Right lobe of liver (tissue), 6 donors: Measurements from ENCODE around the gene RHOU. TPM values are rescaled to one million over a fixed set of nuclear protein-coding genes. Genes with fewer than 3 reads are reported as not detected.
A peak's percentile ranks its signal among the peaks of the same experiment; 100 is the strongest.

Experiments
- ATAC-seq, 4 donors: fragments of 200-7000 bp; cut with Tn5 transposase; one replicate each; pipeline ENCODE4 v1.9.1; 2020; ENCODE audit warnings: mild to moderate bottlenecking in 4 of 4, moderate library complexity in 4 of 4
- DNase-seq, 3 donors: peaks; one replicate each; pipeline ENCODE4 v3.0.0-alpha.2; 2020
- H3K27ac ChIP-seq, 3 donors: fragments of 200-600 bp; one replicate each; pipeline ENCODE4 v1.8.0; 2022
- H3K27me3 ChIP-seq, 2 donors: fragments of 200-600 bp; one replicate each; pipeline ENCODE4 v1.8.0; 2022
- H3K36me3 ChIP-seq, 4 donors: fragments of 200-600 bp; sonication (generic) in 1 of 4; one replicate each; pipeline versions ENCODE4 v1.5.1 to v1.8.0; 2017 to 2022; ENCODE audit warnings: control low read depth in 1 of 4
- H3K4me1 ChIP-seq, 4 donors: fragments of 200-600 bp; sonication (generic) in 1 of 4; one replicate each; pipeline versions ENCODE4 v1.5.1 to v1.8.0; 2017 to 2022; ENCODE audit warnings: control low read depth in 1 of 4
- H3K4me3 ChIP-seq, 3 donors: fragments of 200-600 bp; one replicate each; pipeline ENCODE4 v1.8.0; 2022
- H3K9me3 ChIP-seq, 4 donors: fragments of 200-600 bp; sonication (generic) in 1 of 4; one replicate each; pipeline versions ENCODE4 v1.5.1 to v1.8.0; 2017 to 2022; ENCODE audit warnings: control low read depth in 1 of 4
- CTCF ChIP-seq, 4 donors: fragments of 200-600 bp in 3 of 4; fragments of 450-650 bp in 1 of 4; IDR thresholded peaks; one replicate each; pipeline versions ENCODE4 v1.5.1 to v1.8.0; 2016 to 2022; ENCODE audit warnings: antibody characterized with exemption in 4 of 4, mild to moderate bottlenecking in 2 of 4
- POLR2A ChIP-seq: fragments of 450-650 bp; IDR thresholded peaks from one replicate; pipeline ENCODE4 v1.6.1; 2017; ENCODE audit warnings: antibody characterized with exemption, mild to moderate bottlenecking
- WGBS: methylation state at CpG from one replicate; pipeline ENCODE4 v1.1.6; 2018; ENCODE audit warnings: low coverage, low lambda C conversion rate; ENCODE audit not compliant: insufficient coverage; ENCODE audit errors: missing lambda C conversion rate; 5-methylcytosine and 5-hydroxymethylcytosine counted together
- intact Hi-C, 2 donors: fragments of 100-400 bp; cut with DNase I; formaldehyde crosslinking; loops; one replicate each; pipeline versions ENCODE4 v1.11.2 to v1.14.1; 2022
- total RNA-seq, 6 experiments: library from RNA; depleted of rRNA in 2 of 6; stranded (reverse); fragments of >200 nt in 2 of 6; fragmentation: NEBNext Ultra II Directional in 3 of 6; extraction: Animal tissue kit (Norgen Biotek cat#: 25700) in 3 of 6; gene quantifications; one replicate each; pipeline versions ENCODE4 v1.1.0 to v1.2.4, GENCODE V29; 2016 to 2023
- donor health status: DM: no; HTN: yes; CAD: no.
- donor health status: DM: no; HTN: no; CAD: no.
- donor health status: DM: no; HTN: no; CAD: no.
- donor health status: DM: no; HTN: yes; CAD: no.
- donor health status: DM: no; HTN: yes; CAD: no.

The RHOU gene
- total RNA-seq, 6 experiments from 2014 or later: 16.6 to 22.2 (median 19.6) TPM

GRCh38 chr1:228766788-228767187 lies 31.5 kb downstream of the RHOU start:
- Histone ChIP-seq H3K4me3 (no peak overlapping the region), H3K36me3 (no peaks in the 10 kb centered on the region), H3K4me1 (peaks cover 0 to 8% (median 0%) of the 10 kb centered on the region in 4 donors), H3K27me3 (no peaks in the 10 kb centered on the region), H3K27ac (no peak overlapping the region), H3K9me3 (no peaks in the 10 kb centered on the region)
- WGBS: 71% methylated on average over 1 of the region's 3 CpGs
- ATAC-seq: no peak
- intact Hi-C loops: no loop called here
- DNase-seq: no peak
- no peak for TF ChIP-seq POLR2A
- no peak for TF ChIP-seq CTCF (IDR thresholded peaks at IDR 0.05)

- WGBS: 50% methylated on average over 6 of the region's 6 CpGs
- Histone ChIP-seq H3K4me1 (peaks cover 0 to 8% (median 0%) of the 10 kb centered on the region in 4 donors), H3K9me3 (no peaks in the 10 kb centered on the region), H3K27me3 (no peaks in the 10 kb centered on the region), H3K4me3 (no peak overlapping the region), H3K36me3 (no peaks in the 10 kb centered on the region), H3K27ac (no peak overlapping the region)
- ATAC-seq (peak in 1 of 4 donors; percentile 55), DNase-seq (no peak)
- intact Hi-C loops: no loop called here
- TF ChIP-seq POLR2A (no peak), CTCF (IDR thresholded peaks at IDR 0.05) (no peak)
These were observed 32.5 kb downstream of the RHOU start for GRCh38 chr1:228767636-228768354.

DNA sequence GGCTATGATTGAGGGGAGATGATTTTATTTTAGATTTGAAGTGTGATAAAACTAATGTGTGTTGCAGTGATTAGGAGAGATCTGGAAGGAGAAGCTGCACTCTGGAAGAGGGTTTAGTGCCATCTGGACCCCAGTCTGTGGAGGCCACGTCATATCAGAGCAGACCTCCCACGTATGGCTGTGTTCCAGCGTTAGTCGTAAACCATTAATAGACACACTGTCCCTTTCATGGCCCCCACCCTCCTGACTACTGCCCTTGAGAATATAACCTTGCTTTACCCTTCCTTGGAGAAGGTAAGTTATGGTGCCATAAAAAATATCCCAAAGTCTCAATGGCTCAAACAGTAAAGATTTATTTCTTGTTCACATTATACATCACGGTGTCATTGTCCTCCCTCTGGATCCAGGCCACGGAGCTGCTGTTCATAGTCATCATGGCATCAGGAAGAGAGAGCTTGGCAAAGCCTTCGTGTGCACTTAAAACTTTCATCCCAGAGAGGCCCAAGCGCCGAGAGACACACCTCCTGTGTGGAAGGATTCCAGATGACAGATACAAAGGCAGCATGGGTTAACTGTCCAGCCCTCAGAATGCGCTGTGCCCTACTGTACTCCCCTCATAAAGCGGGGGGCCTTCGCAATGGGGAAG lies 33.2 kb downstream of the RHOU start:
- no peak overlapping the region for H3K4me3 ChIP-seq
- no peak overlapping the region for H3K27ac ChIP-seq
- no peak for TF ChIP-seq CTCF (IDR thresholded peaks at IDR 0.05)
- no peak for TF ChIP-seq POLR2A
- no peaks in the 10 kb centered on the region for H3K9me3 ChIP-seq
- intact Hi-C loops: no loop called here
- peaks cover 0 to 8% (median 0%) of the 10 kb centered on the region in 4 donors for H3K4me1 ChIP-seq
- H3K27me3 ChIP-seq: no peaks in the 10 kb centered on the region
- ATAC-seq: peak in 1 of 4 donors; percentile 44
- 38% methylated on average over 5 of the region's 12 CpGs for WGBS
- H3K36me3 ChIP-seq: no peaks in the 10 kb centered on the region
- peak in 1 of 3 donors; percentile 37 for DNase-seq

DNA sequence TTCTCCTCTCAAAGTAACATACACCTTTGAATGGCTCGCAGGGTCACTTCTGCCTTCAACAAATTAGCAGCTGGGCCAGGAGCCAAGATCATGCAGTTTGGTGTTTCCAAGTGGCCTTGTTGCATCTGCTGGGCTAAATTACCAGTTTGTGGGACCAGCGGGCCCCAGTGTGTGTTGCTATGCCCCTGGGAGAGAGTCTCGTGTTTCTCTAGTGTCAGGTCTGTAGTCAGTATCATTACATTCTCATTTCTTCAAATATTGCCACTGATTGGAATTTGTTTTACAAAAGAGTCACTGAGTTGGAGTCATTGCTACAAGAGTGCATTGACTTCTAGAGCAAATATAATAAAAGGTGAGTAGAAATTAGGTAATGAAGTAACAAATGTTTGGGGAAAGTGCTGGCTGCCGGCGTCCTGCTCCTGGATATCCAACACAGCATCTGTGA lies 35.5 kb downstream of the RHOU start:
- Histone ChIP-seq H3K4me1 (peaks cover 0 to 8% (median 0%) of the 10 kb centered on the region in 4 donors), H3K36me3 (no peaks in the 10 kb centered on the region), H3K9me3 (no peaks in the 10 kb centered on the region), H3K27me3 (no peaks in the 10 kb centered on the region), H3K27ac (no peak overlapping the region), H3K4me3 (no peak overlapping the region)
- TF ChIP-seq POLR2A: no peak
- no peak for TF ChIP-seq CTCF (IDR thresholded peaks at IDR 0.05)
- DNase-seq (peak in 1 of 3 donors; percentile 58), ATAC-seq (peak in 3 of 4 donors; percentile 49 to 63 (median 58))
- intact Hi-C loops: no loop called here
- 33% methylated on average over 5 of the region's 5 CpGs for WGBS
